Measurements from ENCODE around the gene DDX55. TPM values are rescaled to one million over a fixed set of nuclear protein-coding genes. Genes with fewer than 3 reads are reported as not detected.
"Not testable (repeated sequence)": the region's sequence is repeated elsewhere in the genome, so short reads cannot be mapped to it uniquely, and the experiment has no call there.

Gene DDX55
- total RNA-seq, 6 experiments from 2014 or later, result 13.4 to 18.4 (median 14.3) TPM

- Mint-ChIP-seq H3K27ac (no peak overlapping the region), H3K36me3 (ENCODE audit: low read depth) (peaks cover 5% of the 10 kb centered on the region), H3K4me1 (ENCODE audit: low read depth) (peaks cover 21% of the 10 kb centered on the region), H3K4me3 (no peak overlapping the region), H3K27me3 (ENCODE audit: insufficient read depth) (peaks cover 2% of the 10 kb centered on the region; the same call in 1 of the 2 replicates), H3K9me3 (no peaks in the 10 kb centered on the region)
- DNase-seq, result no peak
- no peak for TF ChIP-seq CTCF (IDR thresholded peaks at IDR 0.05)
These were observed 29.5 kb upstream of the DDX55 start for GRCh38 chr12:123572391-123572790.

GRCh38 chr12:123573870-123574269, 28.0 kb upstream of the DDX55 start:
- Mint-ChIP-seq H3K27me3 (ENCODE audit: insufficient read depth) (peaks cover 2% of the 10 kb centered on the region; the same call in 1 of the 2 replicates), H3K4me1 (ENCODE audit: low read depth) (peaks cover 21% of the 10 kb centered on the region), H3K36me3 (ENCODE audit: low read depth) (peaks cover 10% of the 10 kb centered on the region), H3K4me3 (no peak overlapping the region), H3K9me3 (no peaks in the 10 kb centered on the region), H3K27ac (no peak overlapping the region)
- no peak for DNase-seq
- no peak for TF ChIP-seq CTCF (IDR thresholded peaks at IDR 0.05)

GRCh38 chr12:123576611-123577010, 25.3 kb upstream of the DDX55 start:
- DNase-seq, result no peak
- Mint-ChIP-seq H3K27ac (no peak overlapping the region), H3K9me3 (no peaks in the 10 kb centered on the region), H3K4me3 (no peak overlapping the region), H3K36me3 (ENCODE audit: low read depth) (peaks cover 10% of the 10 kb centered on the region), H3K27me3 (ENCODE audit: insufficient read depth) (no peaks in the 10 kb centered on the region), H3K4me1 (ENCODE audit: low read depth) (peaks cover 20% of the 10 kb centered on the region)
- TF ChIP-seq CTCF (IDR thresholded peaks at IDR 0.05), result no peak

GRCh38 chr12:123578243-123578642, 23.7 kb upstream of the DDX55 start:
- no peaks in the 10 kb centered on the region for H3K9me3 Mint-ChIP-seq
- H3K27me3 Mint-ChIP-seq (ENCODE audit: insufficient read depth), result peaks cover 3% of the 10 kb centered on the region; the same call in 1 of the 2 replicates
- peaks cover 29% of the 10 kb centered on the region for H3K4me1 Mint-ChIP-seq (ENCODE audit: low read depth)
- peaks cover 15% of the 10 kb centered on the region for H3K36me3 Mint-ChIP-seq (ENCODE audit: low read depth)
- no peak overlapping the region for H3K27ac Mint-ChIP-seq
- TF ChIP-seq CTCF (IDR thresholded peaks at IDR 0.05), result no peak
- DNase-seq, result no peak
- H3K4me3 Mint-ChIP-seq, result no peak overlapping the region

DNA sequence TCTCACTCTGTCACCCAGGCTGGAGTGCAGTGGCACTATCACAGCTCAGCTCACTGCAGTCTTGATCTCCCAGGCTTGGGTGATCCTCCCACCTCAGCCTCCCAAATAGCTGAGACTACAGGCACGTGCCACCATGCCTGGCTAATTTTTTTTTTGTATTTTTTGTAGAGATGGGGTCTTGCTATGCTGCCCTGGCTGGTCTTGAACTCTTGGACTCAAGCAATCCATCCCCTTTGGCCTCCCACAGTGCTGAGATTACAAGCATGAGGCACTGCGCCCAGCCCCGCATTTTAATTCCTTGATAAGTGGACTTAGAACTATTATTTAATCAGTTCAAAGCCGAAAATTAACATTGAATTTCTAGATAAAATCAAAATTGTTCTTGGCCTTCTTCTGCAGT, 23.1 kb upstream of the DDX55 start:
- H3K27me3 Mint-ChIP-seq (ENCODE audit: insufficient read depth); H3K27ac Mint-ChIP-seq; H3K4me3 Mint-ChIP-seq; H3K9me3 Mint-ChIP-seq; DNase-seq: not testable (repeated sequence)
- Mint-ChIP-seq H3K36me3 (ENCODE audit: low read depth) (peaks cover 15% of the 10 kb centered on the region), H3K4me1 (ENCODE audit: low read depth) (peaks cover 29% of the 10 kb centered on the region)

DNA sequence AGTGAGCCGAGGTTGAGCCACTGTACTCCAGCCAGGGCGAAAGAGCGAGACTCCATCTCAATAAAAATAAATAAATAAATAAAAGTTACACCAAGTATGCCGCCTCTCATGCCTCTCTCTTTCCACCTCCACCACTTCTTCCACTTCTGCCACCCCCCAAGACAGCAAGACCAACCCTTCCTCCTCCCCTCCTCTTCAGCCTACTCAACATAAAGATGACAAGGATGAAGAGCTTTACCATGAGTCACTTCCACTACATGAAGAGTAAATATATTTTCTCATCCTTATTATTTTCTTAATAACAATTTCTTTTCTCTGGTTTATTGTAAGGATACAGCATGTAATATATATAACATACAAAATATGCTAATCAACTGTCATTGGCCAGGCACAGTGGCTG, 21.1 kb upstream of the DDX55 start:
- Mint-ChIP-seq H3K4me1 (ENCODE audit: low read depth) (peaks cover 38% of the 10 kb centered on the region), H3K27ac (peak overlapping the region; percentile 6), H3K27me3 (ENCODE audit: insufficient read depth) (peaks cover 3% of the 10 kb centered on the region; the same call in 1 of the 2 replicates), H3K9me3 (no peaks in the 10 kb centered on the region), H3K36me3 (ENCODE audit: low read depth) (peaks cover 23% of the 10 kb centered on the region), H3K4me3 (no peak overlapping the region)
- no peak for TF ChIP-seq CTCF (IDR thresholded peaks at IDR 0.05)
- DNase-seq, result no peak

Data from HFFc6 (cell line).